IMR-90 (cell line): ENCODE measurements around the gene SCARB1.

Experiments used
- CHD1 ChIP-seq: IDR thresholded peaks from 2 replicates; pipeline ENCODE4 v1.6.1; 2012; ENCODE audit warnings: low read depth, low read length, improper control_type of control experiment
- CTCF ChIP-seq: conservative IDR thresholded peaks from 2 replicates; pipeline ENCODE4 v1.5.1; 2012; ENCODE audit warnings: mild to moderate bottlenecking, low read depth, low read length, improper control_type of control experiment
- FOS ChIP-seq: fragments of 150-350 bp; IDR thresholded peaks from 2 replicates; pipeline ENCODE4 v1.6.1; 2016; ENCODE audit warnings: low read depth, low read length
- NFE2L2 ChIP-seq: fragments of 150-350 bp; IDR thresholded peaks from 2 replicates; pipeline ENCODE4 v1.6.1; 2016; ENCODE audit warnings: low read depth, mild to moderate bottlenecking, low read length
- POLR2A ChIP-seq: IDR thresholded peaks from 2 replicates; pipeline ENCODE4 v1.6.1; 2012; ENCODE audit warnings: mild to moderate bottlenecking, low read depth, low read length
- RCOR1 ChIP-seq: IDR thresholded peaks from 2 replicates; pipeline ENCODE4 v1.6.1; 2012; ENCODE audit warnings: mild to moderate bottlenecking, low read length, improper control_type of control experiment; ENCODE audit not compliant: insufficient replicate concordance
- RFX5 ChIP-seq: IDR thresholded peaks from 2 replicates; pipeline ENCODE4 v1.8.0; 2012; ENCODE audit warnings: low read depth, mild to moderate bottlenecking, low read length, moderate library complexity
- USF2 ChIP-seq: fragments of 150-350 bp; IDR thresholded peaks from 2 replicates; pipeline ENCODE4 v1.6.1; 2017; ENCODE audit warnings: mild to moderate bottlenecking, antibody characterized with exemption, low read length, low read depth

- no peak for TF ChIP-seq NFE2L2
- no peak for TF ChIP-seq POLR2A
- no peak for TF ChIP-seq CTCF
- TF ChIP-seq CHD1: no peak
- TF ChIP-seq RFX5: no peak
- no peak for TF ChIP-seq USF2
- no peak for TF ChIP-seq FOS
- no peak for TF ChIP-seq RCOR1
These were observed 70.7 kb downstream of the SCARB1 start for GRCh38 chr12:124792961-124793441.
